Stimulated activated CD8-positive, alpha-beta memory T cell treated with anti-CD3 and anti-CD28 coated beads, Interleukin-12 subunit alpha, Interleukin-12 subunit beta, amount 100 ng/mL, for 4 hours (primary cell): Measurements from ENCODE around the gene CUBN.

Source experiments
- DNase-seq: peaks from one replicate; pipeline ENCODE4 v3.0.0-alpha.2; 2020; ENCODE audit warnings: low read depth

Gene CUBN

DNA sequence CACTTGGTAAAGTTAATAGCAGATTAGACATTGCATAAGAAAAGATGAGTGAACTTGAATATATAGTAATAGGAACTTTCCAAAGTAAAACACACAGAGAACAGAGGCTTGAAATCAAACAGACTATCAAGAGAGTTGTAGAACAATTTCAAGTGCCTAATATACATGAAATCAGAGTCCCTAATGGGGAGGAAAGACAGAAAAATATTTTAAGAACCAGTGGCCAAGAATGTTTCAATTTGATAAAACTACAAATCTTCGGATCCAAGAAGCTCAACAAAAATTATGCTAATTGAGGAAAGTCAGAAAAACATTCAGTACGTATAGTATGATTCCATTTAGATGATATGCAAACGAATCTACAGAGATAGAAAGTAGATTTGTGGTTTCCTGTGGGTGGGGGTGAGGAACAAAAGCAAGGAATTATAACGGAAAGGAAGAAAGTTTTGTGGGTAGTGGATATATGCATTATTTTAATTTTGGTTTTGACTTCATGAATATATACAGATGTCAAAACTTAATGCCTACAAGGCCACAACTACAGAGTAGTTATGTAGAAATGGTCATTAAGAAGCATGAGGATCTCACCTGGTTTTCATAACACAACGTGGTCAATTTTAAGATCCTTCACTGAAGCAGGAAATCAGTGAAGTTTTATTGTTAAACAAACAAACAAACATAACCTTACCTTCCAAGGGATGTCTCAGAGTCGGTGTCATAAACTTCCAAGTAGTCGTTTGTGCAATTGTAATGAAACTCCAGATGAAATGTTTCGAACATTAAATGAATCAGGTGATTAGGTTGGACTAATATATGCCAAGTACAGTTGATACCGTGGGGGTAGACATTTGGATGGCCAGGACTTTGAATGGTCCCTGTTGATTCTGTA lies 62.0 kb downstream of the CUBN start:
- DNase-seq = no peak

DNA sequence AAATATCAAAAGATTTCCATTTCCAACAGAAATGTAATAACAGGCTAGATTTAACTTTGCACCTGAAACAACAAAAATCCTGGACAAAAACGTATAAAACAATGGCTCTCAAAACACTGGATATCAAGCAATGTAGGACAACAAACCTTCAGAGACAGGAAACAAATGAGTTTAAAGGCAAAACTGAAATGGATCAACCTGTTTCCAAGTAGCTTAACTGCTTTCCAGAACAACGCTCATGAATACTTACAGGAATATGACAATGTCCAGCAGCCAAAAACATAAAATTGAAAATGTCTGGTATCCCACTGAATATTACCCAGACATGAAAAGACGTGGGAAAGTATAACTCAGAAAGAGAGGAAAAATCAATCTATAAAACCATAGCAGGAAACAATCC lies 62.8 kb downstream of the CUBN start:
- no peak for DNase-seq

DNA sequence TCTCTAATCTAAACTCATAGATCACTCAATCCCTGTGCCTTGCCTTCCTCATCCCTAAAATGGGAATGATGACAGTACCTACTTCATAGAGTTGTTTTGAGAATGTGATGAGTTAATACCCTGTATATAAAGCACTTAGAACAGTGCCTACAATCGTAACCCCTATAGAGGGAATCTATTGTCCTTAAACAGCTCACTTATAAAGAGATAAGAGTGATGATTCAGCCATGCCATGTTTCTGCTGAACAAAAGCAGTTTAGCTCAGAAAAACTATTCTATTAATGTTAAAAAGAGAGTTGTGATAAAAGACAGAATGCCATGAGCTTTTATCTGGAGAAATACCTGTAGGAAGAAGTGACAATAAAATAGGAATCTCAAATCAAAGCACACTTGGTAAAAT lies 63.6 kb downstream of the CUBN start:
- DNase-seq = no peak

DNA sequence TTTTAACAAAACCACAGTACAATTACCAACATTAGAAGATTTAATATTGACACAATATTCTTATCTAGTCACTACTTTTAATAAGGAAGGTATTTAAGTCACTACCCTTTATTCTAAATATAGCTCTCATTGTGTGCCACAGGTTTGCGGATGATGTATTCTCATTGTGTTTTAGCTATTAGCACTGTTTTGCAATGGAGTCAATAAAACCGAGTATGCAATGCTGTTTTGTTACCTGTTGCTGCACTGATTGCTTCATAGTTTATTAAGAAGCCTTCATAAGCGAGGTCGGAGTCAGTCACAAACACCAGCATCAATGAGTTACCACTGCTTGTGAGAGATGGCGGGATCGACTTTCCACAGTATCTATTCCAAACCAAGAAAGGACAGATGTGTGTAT lies 64.3 kb downstream of the CUBN start:
- DNase-seq = no peak

DNA sequence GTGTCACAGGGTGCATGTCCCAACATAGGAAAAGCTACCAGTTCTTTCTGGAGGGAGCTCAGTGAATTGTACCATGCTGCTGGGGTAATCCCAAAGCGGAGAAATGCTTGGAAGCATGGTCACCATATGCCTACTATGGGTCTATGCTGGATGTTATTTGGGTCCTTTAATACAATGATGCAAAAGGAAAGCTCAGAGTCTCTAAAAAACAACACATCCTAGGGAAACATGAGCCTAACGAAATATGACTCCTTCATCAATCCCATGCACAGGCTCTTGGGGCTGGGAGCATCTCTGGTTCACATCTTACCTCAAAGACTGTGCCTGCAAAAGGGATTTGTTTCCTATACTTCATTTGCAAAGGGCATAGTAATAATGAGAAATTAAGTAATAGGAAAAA lies 65.2 kb downstream of the CUBN start:
- no peak for DNase-seq

DNA sequence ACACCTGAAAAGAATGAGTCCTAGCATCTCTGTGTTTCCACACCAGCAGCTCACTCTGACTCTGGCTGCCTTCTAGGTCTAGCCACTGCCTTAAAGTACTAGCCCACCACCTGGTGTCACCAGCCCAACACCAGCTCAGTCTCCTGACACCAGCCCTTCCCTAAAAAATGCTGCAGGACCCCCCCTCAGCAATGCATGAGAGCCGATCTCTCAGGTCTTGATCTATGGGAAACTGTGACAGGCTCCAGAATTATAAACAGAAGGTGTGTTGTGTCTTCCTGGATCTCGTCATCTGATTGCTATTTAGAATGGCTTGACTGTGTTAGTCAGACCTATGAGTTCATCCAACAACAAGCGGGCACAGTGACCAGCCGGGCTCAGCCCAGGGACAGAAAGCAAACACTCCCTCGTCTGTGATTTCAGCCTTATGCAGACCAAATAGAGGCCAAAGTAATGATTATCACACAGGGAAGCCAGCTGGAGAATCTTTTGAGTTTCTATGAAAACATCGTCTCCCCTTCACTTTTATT lies 66.6 kb downstream of the CUBN start:
- DNase-seq = no peak

DNA sequence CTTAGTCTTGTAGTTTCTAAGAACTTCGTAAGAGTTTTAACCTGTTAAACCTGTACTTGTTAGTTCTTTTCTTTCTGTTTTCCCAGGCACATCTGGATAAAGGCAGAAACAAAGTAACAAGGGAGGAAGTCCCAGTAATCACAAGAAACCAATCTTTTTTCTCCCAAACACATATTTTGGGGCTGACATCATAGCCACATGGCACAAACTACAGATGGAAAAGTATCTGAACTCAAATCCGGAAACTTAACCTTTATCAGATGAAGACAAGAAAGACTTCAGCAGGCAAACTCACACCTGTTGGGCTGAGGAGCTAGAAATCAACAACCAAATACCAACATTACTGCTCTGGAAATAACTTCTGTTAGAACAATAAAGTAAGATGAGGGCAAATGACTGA lies 67.1 kb downstream of the CUBN start:
- DNase-seq = no peak

DNA sequence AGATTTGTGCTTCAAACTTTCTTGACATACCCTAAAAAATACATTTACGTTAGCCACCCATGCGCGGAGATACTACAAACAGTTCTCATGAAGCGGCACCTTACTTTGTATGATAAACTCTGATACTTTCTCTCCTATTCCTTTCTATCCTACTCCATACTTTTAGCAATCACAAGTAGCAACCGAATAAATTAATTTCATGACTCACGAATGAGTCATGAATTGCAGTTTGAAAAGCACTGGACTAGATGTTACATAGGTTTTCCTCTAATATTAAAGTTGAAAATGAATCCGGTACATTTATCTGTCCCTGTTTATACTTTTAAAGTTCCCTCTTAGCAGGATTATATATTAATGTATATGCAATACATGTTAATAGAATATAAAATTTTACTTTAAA lies 67.6 kb downstream of the CUBN start:
- no peak for DNase-seq

DNA sequence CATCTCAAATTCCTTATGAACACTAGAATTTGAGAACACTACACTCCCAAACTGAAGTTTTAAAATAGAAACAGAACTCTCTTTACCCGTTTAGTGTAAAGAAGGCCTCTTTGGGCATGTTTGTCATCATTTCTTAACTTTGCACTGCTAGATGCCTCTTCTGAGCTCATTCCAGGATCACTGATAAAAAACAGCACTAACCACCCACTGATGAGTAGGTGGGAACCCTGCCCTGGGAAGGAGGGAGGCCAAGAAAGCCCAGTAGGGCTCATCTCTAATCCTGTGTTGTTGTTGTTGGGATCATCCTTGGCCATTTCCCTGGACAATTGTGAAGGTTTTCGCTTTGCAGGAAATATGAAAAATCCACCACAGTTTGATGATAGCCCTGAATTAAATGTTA lies 68.2 kb downstream of the CUBN start:
- no peak for DNase-seq

DNA sequence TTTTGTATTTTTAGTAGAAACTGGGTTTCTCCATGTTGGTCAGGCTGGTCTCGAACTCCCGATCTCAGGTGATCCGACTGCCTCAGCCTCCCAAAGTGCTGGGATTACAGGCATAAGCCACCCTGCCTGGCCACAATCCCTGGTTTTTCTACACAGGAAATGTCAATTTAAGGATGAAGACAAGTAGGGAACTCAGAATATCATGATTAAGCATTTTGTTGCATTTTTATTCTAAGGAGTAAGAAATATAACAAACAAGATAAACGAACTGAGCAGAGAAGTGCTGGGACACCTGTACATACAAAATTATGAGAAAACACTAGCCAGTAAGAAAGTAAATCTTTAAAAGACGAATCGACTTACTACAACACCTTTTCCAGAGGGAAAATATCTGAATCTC lies 69.3 kb downstream of the CUBN start:
- no peak for DNase-seq

DNA sequence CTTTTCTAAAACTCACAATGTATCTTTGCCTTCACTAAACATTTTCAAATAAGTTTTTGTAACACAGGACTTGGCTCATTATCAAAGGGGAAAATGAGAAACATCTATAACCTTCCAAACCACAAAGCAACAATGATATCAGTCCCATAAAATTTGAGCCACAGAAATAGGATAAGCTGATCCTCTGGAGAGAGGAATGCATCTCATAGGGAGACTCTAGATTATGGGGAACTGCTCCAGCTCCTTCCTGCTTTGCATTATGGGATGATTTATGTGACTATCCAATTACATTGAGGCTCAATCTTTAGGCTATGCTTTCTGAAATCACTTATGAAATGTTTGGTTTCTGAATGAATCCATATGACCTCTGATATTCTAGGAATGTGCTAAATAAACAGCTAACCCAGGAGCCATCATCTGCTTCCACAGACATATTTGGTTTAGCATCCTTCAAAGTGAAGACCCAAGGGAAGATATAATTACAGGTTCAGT lies 70.4 kb downstream of the CUBN start:
- DNase-seq = no peak

DNA sequence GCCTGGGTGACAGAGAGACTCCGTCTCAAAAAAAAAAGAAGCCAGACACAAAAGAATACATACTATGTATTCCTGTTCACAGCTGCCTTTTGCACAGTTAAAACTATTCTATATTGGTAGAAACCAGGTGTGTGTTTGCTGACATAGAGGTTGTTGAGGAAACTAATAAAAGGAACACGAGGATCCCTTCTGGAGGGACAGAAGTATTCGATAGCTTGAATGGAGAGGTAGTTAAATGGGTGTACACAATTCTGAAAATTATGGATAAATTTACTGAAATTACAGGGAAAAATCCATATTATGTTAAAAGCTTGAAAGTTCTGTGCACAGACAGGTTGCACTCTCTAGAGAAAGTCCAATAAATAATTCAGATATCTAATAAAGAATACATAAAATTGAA lies 71.5 kb downstream of the CUBN start:
- no peak for DNase-seq

DNA sequence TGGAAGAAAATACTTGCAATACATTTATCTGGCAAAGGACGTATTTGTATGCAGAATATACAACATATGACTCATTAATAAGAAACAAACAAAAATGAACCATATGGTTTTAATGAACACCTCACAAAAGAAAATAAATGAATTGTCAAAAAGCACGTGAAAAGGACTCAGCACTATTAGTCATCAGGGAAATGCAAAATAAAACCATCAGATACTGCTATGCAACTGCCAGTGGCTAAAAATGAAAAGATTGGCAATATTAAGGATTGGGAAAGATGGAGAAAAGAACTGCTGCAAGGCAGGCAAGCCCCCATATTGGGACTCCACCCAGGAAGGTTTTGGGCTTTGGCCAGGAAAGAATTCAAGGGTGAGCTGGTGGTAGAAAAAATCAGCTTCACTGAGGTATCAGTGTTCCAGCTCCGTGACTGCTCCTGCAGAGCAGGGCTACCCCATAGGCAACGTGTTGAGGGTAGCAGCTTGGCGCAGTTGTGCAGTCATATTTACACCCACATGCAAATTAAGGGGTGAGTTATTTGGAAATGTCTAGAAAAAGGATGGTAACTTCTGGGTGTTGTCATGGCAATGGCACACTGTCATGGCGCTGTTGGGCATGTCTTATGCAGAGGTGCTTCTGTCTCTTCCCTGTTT lies 72.7 kb downstream of the CUBN start:
- DNase-seq = no peak

DNA sequence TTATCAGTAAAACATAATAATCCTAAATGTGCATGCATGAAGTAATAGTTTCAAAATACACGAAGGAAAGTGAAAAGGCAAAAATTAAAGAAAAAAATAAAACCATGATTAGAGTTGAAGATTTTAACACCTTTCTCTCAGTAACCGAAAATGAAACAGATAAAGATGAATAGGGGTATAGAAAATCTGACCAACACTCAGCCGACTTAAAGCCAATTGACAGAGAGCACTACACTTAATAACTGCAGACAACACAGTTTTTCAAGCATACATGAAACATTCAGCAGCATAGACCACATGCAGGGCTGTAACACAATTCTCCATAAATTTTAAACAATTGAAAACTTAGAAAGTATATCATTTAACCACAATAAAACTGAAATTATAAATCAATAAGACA lies 76.1 kb downstream of the CUBN start:
- no peak for DNase-seq

DNA sequence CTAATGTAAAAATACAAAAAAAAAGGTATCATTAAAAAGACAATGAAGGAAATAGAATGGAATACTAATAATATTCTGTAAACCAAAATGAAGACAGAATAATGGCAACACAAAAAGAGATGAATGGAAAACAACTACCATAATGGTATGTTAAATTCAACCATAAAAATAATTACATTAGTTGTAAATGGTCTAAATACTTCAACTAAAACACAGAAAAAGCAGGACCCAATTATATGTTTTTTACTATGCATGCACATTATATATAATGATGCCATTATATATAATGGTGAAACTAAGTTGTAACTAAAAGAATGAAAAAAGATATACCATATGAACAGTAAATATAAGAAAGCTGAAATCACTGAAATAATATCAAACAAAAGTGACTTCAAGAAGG lies 76.5 kb downstream of the CUBN start:
- no peak for DNase-seq

DNA sequence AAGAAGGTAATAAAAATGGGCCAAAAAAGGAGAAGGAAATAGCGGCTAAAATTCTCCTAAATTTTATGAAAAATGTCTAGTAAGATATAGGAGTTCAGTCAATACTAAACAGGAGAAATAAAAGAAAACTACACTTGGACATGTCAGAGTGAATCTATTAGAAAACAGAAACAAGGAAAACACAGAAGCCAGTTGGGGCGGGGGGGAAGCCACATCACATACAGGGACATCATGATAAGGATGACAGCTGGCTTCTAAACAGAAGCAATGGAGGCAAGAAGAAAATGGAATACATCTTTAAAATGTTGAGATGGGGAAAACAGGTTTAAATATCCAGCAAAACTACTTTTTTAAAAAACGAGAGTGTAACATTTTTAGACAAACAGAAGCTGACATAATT lies 77.8 kb downstream of the CUBN start:
- no peak for DNase-seq

DNA sequence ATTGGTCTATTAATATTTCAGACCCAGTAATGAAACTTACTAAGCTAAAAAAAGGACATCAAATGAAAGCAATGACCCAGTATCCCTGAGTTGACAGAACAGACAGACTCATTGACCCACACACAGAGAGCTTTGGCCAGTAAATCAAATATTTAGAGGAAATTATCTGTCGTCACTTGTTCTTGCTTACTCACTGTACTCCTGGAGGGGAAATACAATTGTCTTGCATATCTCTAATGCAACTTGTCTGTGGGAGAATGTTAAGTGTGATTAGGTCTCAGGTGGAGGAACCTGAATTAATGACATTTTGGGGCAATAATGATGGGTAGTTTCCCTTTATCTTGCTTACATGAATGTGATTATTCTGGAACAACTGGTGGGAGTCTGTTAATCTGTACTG lies 80.4 kb downstream of the CUBN start:
- no peak for DNase-seq

DNA sequence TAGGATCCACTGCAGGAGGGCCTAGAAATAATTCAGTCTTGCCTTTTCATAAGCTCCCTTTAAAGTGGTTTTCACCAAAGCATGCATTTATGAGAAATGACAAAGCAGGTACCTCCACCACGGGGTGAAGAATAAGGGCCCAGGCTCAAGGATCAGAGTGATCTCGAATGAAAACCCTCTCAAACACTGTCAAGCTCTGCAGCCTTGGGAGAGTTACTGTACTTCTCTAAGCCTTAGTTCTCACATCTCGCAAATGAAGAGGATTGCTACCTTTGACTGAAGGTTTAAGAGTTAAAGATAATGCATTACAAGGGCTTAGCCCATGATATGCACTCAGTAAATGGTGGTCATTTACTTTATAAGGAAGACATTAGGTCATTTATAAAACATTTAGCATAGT lies 81.7 kb downstream of the CUBN start:
- no peak for DNase-seq

DNA sequence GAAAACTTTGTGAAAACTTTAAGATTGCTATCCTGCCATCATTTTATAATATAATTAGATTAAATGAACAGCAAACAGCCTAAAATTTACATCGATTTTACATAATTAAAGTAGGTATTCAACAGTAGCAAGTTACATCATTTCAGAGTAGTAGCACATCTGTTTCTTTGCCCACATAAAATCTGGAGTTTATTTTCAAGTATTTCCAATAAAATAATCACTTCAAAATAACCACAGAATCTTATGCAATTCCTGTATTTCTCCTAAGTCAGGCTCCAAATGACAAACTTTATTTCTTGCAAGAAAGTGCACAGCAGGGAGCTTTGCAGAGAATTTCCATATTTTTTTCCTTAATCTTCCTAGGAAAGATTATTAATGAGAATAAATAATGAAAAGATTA lies 82.6 kb downstream of the CUBN start:
- no peak for DNase-seq

DNA sequence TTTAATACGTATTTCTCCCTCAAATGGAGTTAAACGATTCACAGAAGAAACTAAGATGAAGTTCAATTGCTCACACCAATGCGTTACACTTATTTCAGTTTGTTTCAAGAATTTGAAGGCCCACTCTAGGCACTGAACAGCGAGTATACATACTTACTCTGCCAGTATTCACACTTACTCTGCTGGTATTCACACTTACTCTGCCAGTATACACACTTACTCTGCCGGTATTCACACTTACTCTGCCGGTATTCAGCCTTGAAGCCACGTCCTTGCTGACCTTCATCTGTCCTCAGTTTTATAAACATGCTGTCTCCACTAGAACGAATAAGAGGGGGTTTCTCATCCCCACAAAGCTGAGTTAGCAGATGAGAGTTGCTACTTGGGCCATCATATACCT lies 86.0 kb downstream of the CUBN start:
- no peak for DNase-seq

DNA sequence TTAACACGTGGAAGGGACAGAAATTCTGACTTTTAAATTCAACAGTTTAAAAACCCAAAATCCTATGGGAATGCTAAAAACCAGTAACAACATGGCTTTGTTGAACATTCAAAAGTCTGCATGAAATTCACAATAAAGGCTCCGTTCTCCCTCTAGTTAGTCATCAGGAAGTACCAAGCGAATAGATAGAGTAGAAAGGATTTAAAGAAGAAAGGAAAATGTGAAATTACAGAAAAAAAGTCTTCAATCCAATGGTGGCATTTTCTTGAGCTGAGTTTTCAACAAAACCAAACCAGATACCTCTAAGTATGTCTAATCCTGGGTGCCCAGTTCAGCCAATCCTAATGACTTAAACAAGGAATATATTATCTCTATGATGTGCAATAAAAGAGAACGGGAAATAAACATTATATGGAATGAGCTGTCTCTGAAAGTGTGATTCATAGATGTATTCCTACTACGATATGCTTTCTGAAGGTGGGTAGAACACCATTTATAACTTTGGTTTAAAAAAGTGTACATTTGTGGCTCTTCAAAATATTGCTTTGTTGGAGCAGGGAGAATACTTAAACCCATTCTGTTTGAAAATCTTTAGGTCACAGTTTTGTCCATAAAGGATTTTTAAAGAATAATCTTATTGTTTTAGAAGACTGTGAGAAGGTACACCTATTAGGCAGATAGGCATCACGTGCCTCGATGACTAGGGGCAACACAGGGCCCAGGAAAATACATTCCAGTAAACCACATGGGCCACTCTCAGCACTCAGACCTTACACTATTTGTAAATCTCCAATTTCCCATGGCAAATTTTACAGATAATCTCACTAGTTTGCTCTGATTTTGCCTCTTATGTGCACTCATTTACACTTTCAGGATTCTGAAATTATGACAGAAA lies 87.7 kb downstream of the CUBN start:
- DNase-seq = no peak

DNA sequence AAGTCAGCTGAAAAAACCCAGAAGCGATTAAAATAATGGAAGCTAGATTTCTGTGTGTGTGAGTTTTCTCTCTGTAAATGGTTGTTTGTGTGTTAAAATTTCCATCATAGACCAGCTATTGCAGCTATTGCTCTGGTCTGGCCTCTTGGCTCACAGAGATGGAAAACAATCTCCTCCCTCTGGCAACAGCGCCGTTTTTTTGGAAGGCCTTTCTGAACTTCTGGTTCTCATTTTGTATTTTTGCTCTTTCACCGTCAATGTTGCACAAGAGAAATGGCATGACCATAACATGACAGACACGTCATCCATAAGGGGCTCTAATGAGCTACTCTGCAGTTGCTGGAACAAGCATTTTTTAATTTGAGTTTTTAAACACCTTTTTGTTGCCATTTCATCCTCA lies 91.0 kb downstream of the CUBN start:
- no peak for DNase-seq
